ENCODE measurements around the gene SPAG9. TPM values are rescaled to one million over a fixed set of nuclear protein-coding genes. Genes with fewer than 3 reads are reported as not detected.

The SPAG9 gene
- total RNA-seq, 2 experiments from 2014 or later: 48.0 to 88.2 TPM

- Mint-ChIP-seq H3K36me3 (ENCODE audit: low read depth) (peaks cover 19% of the 10 kb centered on the region), H3K27me3 (no peaks in the 10 kb centered on the region), H3K4me3 (no peak overlapping the region), H3K4me1 (no peaks in the 10 kb centered on the region), H3K27ac (no peak overlapping the region), H3K9me3 (ENCODE audit: low read depth) (no peaks in the 10 kb centered on the region)
- no peak for DNase-seq
- intact Hi-C loops (cut with DNase I, micrococcal nuclease): no loop called here
- ChIA-PET CTCF (interaction anchor here (0.7 to 2.8 kb wide), 7 partner anchors 13 to 161 kb away, joined by 3 to 14 read pairs (median 4); no protein-coding TSS in a partner anchor), POLR2A (no interaction called here)
- no peak for ATAC-seq
Measured at GRCh38 chr17:51014129-51014528, 106.5 kb downstream of the SPAG9 start.

- ChIA-PET CTCF (interaction anchor here (0.5 to 2.8 kb wide), 6 partner anchors 13 to 420 kb away, joined by 3 to 14 read pairs (median 3); partner anchors contain the start of gene NME1), POLR2A (no interaction called here)
- Mint-ChIP-seq H3K4me3 (no peak overlapping the region), H3K9me3 (ENCODE audit: low read depth) (no peaks in the 10 kb centered on the region), H3K27ac (no peak overlapping the region), H3K27me3 (no peaks in the 10 kb centered on the region), H3K36me3 (ENCODE audit: low read depth) (peaks cover 18% of the 10 kb centered on the region), H3K4me1 (no peaks in the 10 kb centered on the region)
- no peak for ATAC-seq
- intact Hi-C loops (cut with DNase I, micrococcal nuclease): no loop called here
- DNase-seq: no peak
Measured at GRCh38 chr17:51013322-51013721, 107.3 kb downstream of the SPAG9 start.

- Mint-ChIP-seq H3K36me3 (ENCODE audit: low read depth) (peaks cover 20% of the 10 kb centered on the region), H3K27me3 (no peaks in the 10 kb centered on the region), H3K27ac (no peak overlapping the region), H3K4me3 (no peak overlapping the region), H3K4me1 (no peaks in the 10 kb centered on the region), H3K9me3 (ENCODE audit: low read depth) (no peaks in the 10 kb centered on the region)
- no peak for DNase-seq
- ATAC-seq: no peak
- ChIA-PET CTCF (interaction anchor here (0.6 to 2.8 kb wide), 4 partner anchors 18 to 420 kb away, joined by 3 to 14 read pairs (median 3); partner anchors contain the start of gene NME1), POLR2A (no interaction called here)
- intact Hi-C loops (cut with DNase I, micrococcal nuclease): no loop called here
Measured at GRCh38 chr17:51012538-51012937, 108.1 kb downstream of the SPAG9 start.

- intact Hi-C loops (cut with DNase I, micrococcal nuclease): no loop called here
- POLR2A ChIA-PET: no interaction called here
Measured at GRCh38 chr17:51010173-51010675, 110.4 kb downstream of the SPAG9 start.

GRCh38 chr17:51006601-51007000 is 114.1 kb downstream of the SPAG9 start:
- Mint-ChIP-seq H3K27me3 (no peaks in the 10 kb centered on the region), H3K4me3 (no peak overlapping the region), H3K4me1 (no peaks in the 10 kb centered on the region), H3K9me3 (ENCODE audit: low read depth) (no peaks in the 10 kb centered on the region), H3K27ac (no peak overlapping the region), H3K36me3 (ENCODE audit: low read depth) (peaks cover 15% of the 10 kb centered on the region)
- no peak for DNase-seq
- ATAC-seq: no peak
- ChIA-PET CTCF (interaction anchor here (1.1 kb wide), 1 partner anchor 51 kb away, joined by 3 read pairs; no protein-coding TSS in a partner anchor), POLR2A (no interaction called here)
- intact Hi-C loops (cut with DNase I, micrococcal nuclease): no loop called here

More at GRCh38 chr17:51010173-51010675, 110.4 kb downstream of the SPAG9 start:
- H3K27ac Mint-ChIP-seq: no peak overlapping the region
- peaks cover 14% of the 10 kb centered on the region for H3K36me3 Mint-ChIP-seq (ENCODE audit: low read depth)
- no peaks in the 10 kb centered on the region for H3K4me1 Mint-ChIP-seq
- ATAC-seq: no peak
- CTCF ChIA-PET: interaction anchor here (0.7 to 4.6 kb wide), 2 partner anchors 10 to 226 kb away, joined by 4 to 26 read pairs; no protein-coding TSS in a partner anchor
- H3K4me3 Mint-ChIP-seq: no peak overlapping the region
- no peaks in the 10 kb centered on the region for H3K27me3 Mint-ChIP-seq
- H3K9me3 Mint-ChIP-seq (ENCODE audit: low read depth): no peaks in the 10 kb centered on the region
- DNase-seq: no peak

- Mint-ChIP-seq H3K9me3 (ENCODE audit: low read depth) (no peaks in the 10 kb centered on the region), H3K4me3 (no peak overlapping the region), H3K27ac (no peak overlapping the region), H3K36me3 (ENCODE audit: low read depth) (peaks cover 20% of the 10 kb centered on the region), H3K27me3 (no peaks in the 10 kb centered on the region), H3K4me1 (peaks cover 6% of the 10 kb centered on the region)
- ATAC-seq: no peak
- intact Hi-C loops (cut with DNase I, micrococcal nuclease): no loop called here
- ChIA-PET POLR2A (interaction anchor here (1.3 kb wide), 1 partner anchor 148 kb away, joined by 4 read pairs; the partner anchor contains the start of gene NME1), CTCF (interaction anchor here (0.6 to 2.2 kb wide), 6 partner anchors 15 to 249 kb away, joined by 3 to 11 read pairs (median 3); partner anchors contain the start of gene NME1)
- DNase-seq: no peak
Measured at GRCh38 chr17:51005768-51006167, 114.9 kb downstream of the SPAG9 start.

- intact Hi-C loops (cut with DNase I, micrococcal nuclease): no loop called here
- H3K9me3 Mint-ChIP-seq (ENCODE audit: low read depth): no peaks in the 10 kb centered on the region
- no peak overlapping the region for H3K4me3 Mint-ChIP-seq
- H3K4me1 Mint-ChIP-seq: peaks cover 6% of the 10 kb centered on the region
- H3K27me3 Mint-ChIP-seq: no peaks in the 10 kb centered on the region
- no peak overlapping the region for H3K27ac Mint-ChIP-seq
- ChIA-PET POLR2A (interaction anchor here (1.3 kb wide), 1 partner anchor 149 kb away, joined by 4 read pairs; the partner anchor contains the start of gene NME1), CTCF (interaction anchor here (0.9 to 2.2 kb wide), 7 partner anchors 8 to 151 kb away, joined by 3 to 11 read pairs (median 4); partner anchors contain the start of gene NME1)
- peaks cover 18% of the 10 kb centered on the region for H3K36me3 Mint-ChIP-seq (ENCODE audit: low read depth)
- DNase-seq: no peak
- no peak for ATAC-seq
Measured at GRCh38 chr17:51004249-51004648, 116.4 kb downstream of the SPAG9 start.

- ChIA-PET CTCF (interaction anchor here (0.6 to 5.5 kb wide), 32 partner anchors 8 to 292 kb away, joined by 3 to 47 read pairs (median 4); partner anchors contain the start of gene NME1), POLR2A (no interaction called here)
- Mint-ChIP-seq H3K27me3 (no peaks in the 10 kb centered on the region), H3K9me3 (ENCODE audit: low read depth) (no peaks in the 10 kb centered on the region), H3K27ac (no peak overlapping the region), H3K4me3 (no peak overlapping the region), H3K36me3 (ENCODE audit: low read depth) (peaks cover 23% of the 10 kb centered on the region), H3K4me1 (peaks cover 6% of the 10 kb centered on the region)
- ATAC-seq (peak; percentile 85), DNase-seq (no peak)
- intact Hi-C loops (cut with DNase I, micrococcal nuclease): loop anchor here (1.0 to 2.0 kb wide), 6 partner anchors 55 to 166 kb away; partner anchors contain the start of genes NME1 (in 2 of the 2), SPAG9 (in 2 of the 2) and NME2 (in 1 of the 2)
Measured at GRCh38 chr17:51000835-51001638, 119.6 kb downstream of the SPAG9 start.

- POLR2A ChIA-PET: no interaction called here
- ATAC-seq (no peak), DNase-seq (no peak)
- intact Hi-C loops (cut with DNase I, micrococcal nuclease): no loop called here
- no peak overlapping the region for H3K4me3 Mint-ChIP-seq
- H3K9me3 Mint-ChIP-seq (ENCODE audit: low read depth): no peaks in the 10 kb centered on the region
- no peaks in the 10 kb centered on the region for H3K4me1 Mint-ChIP-seq
- CTCF ChIA-PET: interaction anchor here (1.4 to 1.6 kb wide), 2 partner anchors 9 to 158 kb away, joined by 4 to 7 read pairs; partner anchors contain the start of gene NME1
- H3K36me3 Mint-ChIP-seq (ENCODE audit: low read depth): peaks cover 40% of the 10 kb centered on the region
- H3K27ac Mint-ChIP-seq: no peak overlapping the region
- no peaks in the 10 kb centered on the region for H3K27me3 Mint-ChIP-seq
Measured at GRCh38 chr17:50995668-50996067, 125.0 kb downstream of the SPAG9 start.

- CTCF ChIA-PET: no interaction called here
- DNase-seq (no peak), ATAC-seq (no peak)
- H3K36me3 Mint-ChIP-seq (ENCODE audit: low read depth): peaks cover 45% of the 10 kb centered on the region
- POLR2A ChIA-PET: no interaction called here
- no peak overlapping the region for H3K4me3 Mint-ChIP-seq
- no peak overlapping the region for H3K27ac Mint-ChIP-seq
- no peaks in the 10 kb centered on the region for H3K9me3 Mint-ChIP-seq (ENCODE audit: low read depth)
- H3K4me1 Mint-ChIP-seq: no peaks in the 10 kb centered on the region
- intact Hi-C loops (cut with DNase I, micrococcal nuclease): no loop called here
- no peaks in the 10 kb centered on the region for H3K27me3 Mint-ChIP-seq
Measured at GRCh38 chr17:50993544-50993943, 127.1 kb downstream of the SPAG9 start.

GRCh38 chr17:50989149-50989548 is 131.5 kb downstream of the SPAG9 start:
- POLR2A ChIA-PET: no interaction called here
- CTCF ChIA-PET: no interaction called here
- Mint-ChIP-seq H3K36me3 (ENCODE audit: low read depth) (peaks cover 48% of the 10 kb centered on the region), H3K4me1 (peaks cover 2% of the 10 kb centered on the region), H3K4me3 (no peak overlapping the region), H3K27ac (no peak overlapping the region), H3K9me3 (ENCODE audit: low read depth) (no peaks in the 10 kb centered on the region), H3K27me3 (no peaks in the 10 kb centered on the region)
- no peak for ATAC-seq
- DNase-seq: no peak
- intact Hi-C loops (cut with DNase I, micrococcal nuclease): no loop called here
